ENCODE data around the gene GRAMD2A.
A peak's percentile ranks its signal among the peaks of the same experiment; 100 is the strongest.

The GRAMD2A gene

GRCh38 chr15:72227192-72227586, 29.6 kb upstream of the GRAMD2A start:
- Histone ChIP-seq H3K4me3 (peak overlapping the region in 1 of 2 donors; percentile 7), H3K4me1 (peaks cover 0 to 57% (median 45%) of the 10 kb centered on the region in 4 donors), H3K27ac (peak overlapping the region; percentile 100), H3K36me3 (no peaks in the 10 kb centered on the region), H3K9me3 (no peaks in the 10 kb centered on the region), H3K27me3 (no peaks in the 10 kb centered on the region)
- TF ChIP-seq CTCF (IDR thresholded peaks at IDR 0.05) = no peak
- intact Hi-C loops (cut with DNase I; ENCODE audit: low total_unique reads) = no loop called here
- peak in 1 of 2 donors; percentile 65 for DNase-seq

DNA sequence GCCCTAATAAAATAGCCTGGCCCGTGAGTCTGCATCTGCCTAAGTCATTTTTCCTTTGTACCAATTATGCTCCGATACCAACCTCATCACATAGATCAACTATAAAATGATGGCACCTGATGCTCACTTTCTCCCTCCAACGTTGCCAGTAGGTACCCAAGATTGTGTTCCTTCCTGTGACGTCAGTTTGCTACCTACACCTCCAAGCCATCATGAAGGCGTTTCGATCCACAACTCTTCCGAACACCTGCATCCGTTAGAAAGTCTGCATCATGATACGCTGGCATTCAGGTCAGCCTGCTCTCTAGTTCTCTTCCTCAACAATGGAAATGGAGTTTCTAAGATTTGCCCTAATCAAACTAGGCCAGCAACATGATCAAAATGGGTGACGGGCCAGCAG, 25.7 kb upstream of the GRAMD2A start:
- peak overlapping the region; percentile 43 to 45 for H3K27ac ChIP-seq
- no peaks in the 10 kb centered on the region for H3K27me3 ChIP-seq
- DNase-seq = no peak
- H3K4me1 ChIP-seq = peaks cover 0 to 43% (median 35%) of the 10 kb centered on the region in 4 donors
- H3K9me3 ChIP-seq = no peaks in the 10 kb centered on the region
- H3K36me3 ChIP-seq = peaks cover 7 to 15% (median 7%) of the 10 kb centered on the region in 3 donors
- no peak overlapping the region for H3K4me3 ChIP-seq
- no peak for TF ChIP-seq CTCF (IDR thresholded peaks at IDR 0.05)
- intact Hi-C loops (cut with DNase I; ENCODE audit: low total_unique reads) = no loop called here

DNA sequence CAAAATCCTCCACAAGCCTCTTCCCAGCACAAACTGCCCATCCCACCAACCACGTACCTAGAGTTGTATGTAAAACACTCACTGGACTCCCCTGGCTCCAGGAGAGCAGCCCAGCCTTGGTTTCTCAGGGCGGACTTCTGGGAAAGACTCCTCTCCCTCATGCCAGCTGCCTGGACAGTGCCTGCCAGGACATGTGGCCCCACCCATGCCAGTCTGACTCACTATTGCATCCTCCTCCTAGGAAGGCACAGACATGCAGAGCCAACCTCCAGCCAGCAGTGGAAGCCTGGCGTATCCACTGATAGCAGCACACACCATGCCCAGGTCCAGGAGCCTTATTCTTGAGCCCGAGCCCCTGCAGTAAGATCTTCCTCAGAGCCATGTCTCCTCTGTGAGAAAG, 24.8 kb upstream of the GRAMD2A start:
- TF ChIP-seq CTCF (IDR thresholded peaks at IDR 0.05) = no peak

GRCh38 chr15:72220687-72221086, 23.1 kb upstream of the GRAMD2A start:
- no peaks in the 10 kb centered on the region for H3K9me3 ChIP-seq
- H3K4me1 ChIP-seq = peaks cover 0 to 19% (median 14%) of the 10 kb centered on the region in 4 donors
- TF ChIP-seq CTCF (IDR thresholded peaks at IDR 0.05) = no peak
- no peak overlapping the region for H3K4me3 ChIP-seq
- intact Hi-C loops (cut with DNase I; ENCODE audit: low total_unique reads) = no loop called here
- DNase-seq = no peak
- no peak overlapping the region for H3K27ac ChIP-seq
- peaks cover 33 to 41% (median 33%) of the 10 kb centered on the region in 3 donors for H3K36me3 ChIP-seq
- no peaks in the 10 kb centered on the region for H3K27me3 ChIP-seq

More for the DNA sequence above, 24.8 kb upstream of the GRAMD2A start:
- Histone ChIP-seq H3K9me3 (no peaks in the 10 kb centered on the region), H3K27me3 (no peaks in the 10 kb centered on the region), H3K4me1 (peaks cover 0 to 35% (median 30%) of the 10 kb centered on the region in 4 donors), H3K36me3 (peaks cover 16 to 24% (median 16%) of the 10 kb centered on the region in 3 donors), H3K4me3 (no peak overlapping the region), H3K27ac (peak overlapping the region; percentile 43 to 45)
- intact Hi-C loops (cut with DNase I; ENCODE audit: low total_unique reads) = no loop called here
- DNase-seq = peak; percentile 47 to 82

DNA sequence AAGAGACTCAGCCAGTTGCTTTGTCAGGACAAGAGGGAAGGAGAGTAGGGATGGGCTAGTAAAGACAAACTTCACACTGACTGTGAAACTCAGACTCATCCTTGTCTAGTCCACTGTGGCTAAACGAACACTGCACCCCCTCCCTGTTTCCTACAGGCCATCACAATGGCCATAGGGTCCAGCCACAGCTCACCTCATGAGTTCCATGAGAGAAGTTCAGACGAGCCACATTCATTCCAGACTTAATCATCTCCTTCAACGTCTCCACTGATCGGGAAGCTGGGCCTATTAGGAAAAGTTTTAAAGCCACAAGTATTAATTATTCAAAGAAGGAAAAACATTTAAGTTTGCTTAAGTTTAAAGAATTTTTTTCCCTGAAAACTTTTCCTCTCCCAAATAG, 19.6 kb upstream of the GRAMD2A start:
- Histone ChIP-seq H3K36me3 (peaks cover 64 to 76% (median 66%) of the 10 kb centered on the region in 3 donors), H3K27ac (no peak overlapping the region), H3K4me1 (peaks cover 0 to 5% (median 4%) of the 10 kb centered on the region in 4 donors), H3K27me3 (no peaks in the 10 kb centered on the region), H3K4me3 (no peak overlapping the region), H3K9me3 (no peaks in the 10 kb centered on the region)
- intact Hi-C loops (cut with DNase I; ENCODE audit: low total_unique reads) = no loop called here
- TF ChIP-seq CTCF (IDR thresholded peaks at IDR 0.05) = no peak
- no peak for DNase-seq

GRCh38 chr15:72216079-72216478, 18.5 kb upstream of the GRAMD2A start:
- H3K27me3 ChIP-seq = no peaks in the 10 kb centered on the region
- no peaks in the 10 kb centered on the region for H3K9me3 ChIP-seq
- H3K4me1 ChIP-seq = no peaks in the 10 kb centered on the region
- TF ChIP-seq CTCF (IDR thresholded peaks at IDR 0.05) = no peak
- no peak overlapping the region for H3K4me3 ChIP-seq
- no peak overlapping the region for H3K27ac ChIP-seq
- H3K36me3 ChIP-seq = peaks cover 75 to 87% (median 75%) of the 10 kb centered on the region in 3 donors
- intact Hi-C loops (cut with DNase I; ENCODE audit: low total_unique reads) = no loop called here
- no peak for DNase-seq

Measured in tibial artery (tissue), 4 donors.